HL-60 (cell line): ENCODE data around the gene SGMS1.

Experiments
- CTCF ChIP-seq: IDR thresholded peaks from one replicate; pipeline ENCODE4 v1.5.1; 2011; ENCODE audit warnings: low read length, control low read depth, inconsistent platforms; ENCODE audit not compliant: insufficient read depth
- POLR2AphosphoS5 ChIP-seq: IDR thresholded peaks from 2 replicates; pipeline ENCODE4 v1.6.1; 2012; ENCODE audit warnings: low read depth
- REST ChIP-seq: IDR thresholded peaks from 2 replicates; pipeline ENCODE4 v1.6.1; 2012; ENCODE audit warnings: low read depth; ENCODE audit not compliant: insufficient replicate concordance

- no peak for TF ChIP-seq CTCF
- TF ChIP-seq POLR2AphosphoS5, result no peak
- TF ChIP-seq REST, result no peak
Measured at GRCh38 chr10:50522908-50523307, 100.8 kb downstream of the SGMS1 start.
